ENCODE measurements around the gene UBE2E2.

UBE2E2 gene

DNA sequence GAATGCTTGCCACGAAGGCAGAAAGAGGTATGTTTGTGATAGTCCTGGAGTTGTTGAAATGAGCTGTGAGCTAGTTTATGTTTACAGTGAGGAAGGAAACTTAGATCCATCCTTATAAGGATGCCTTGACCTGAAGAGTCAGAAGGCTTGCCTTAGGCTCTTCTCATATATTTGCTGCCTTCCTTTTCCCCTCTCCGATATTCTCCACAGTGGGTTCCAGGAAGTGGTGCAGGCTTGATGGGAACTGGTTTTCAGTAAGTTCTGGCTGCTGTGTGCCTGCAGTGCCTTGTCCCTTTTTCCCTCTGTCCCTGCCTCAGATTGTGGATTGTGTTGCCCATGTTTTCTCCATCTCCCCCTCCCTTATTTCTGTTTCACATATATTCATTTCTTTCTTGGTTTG is 315.3 kb downstream of the UBE2E2 start:
- DNase-seq = no peak

GRCh38 chr3:23519314-23520208 is 316.4 kb downstream of the UBE2E2 start:
- DNase-seq = no peak

- DNase-seq = no peak
Measured at GRCh38 chr3:23527326-23527725, 324.2 kb downstream of the UBE2E2 start.

DNA sequence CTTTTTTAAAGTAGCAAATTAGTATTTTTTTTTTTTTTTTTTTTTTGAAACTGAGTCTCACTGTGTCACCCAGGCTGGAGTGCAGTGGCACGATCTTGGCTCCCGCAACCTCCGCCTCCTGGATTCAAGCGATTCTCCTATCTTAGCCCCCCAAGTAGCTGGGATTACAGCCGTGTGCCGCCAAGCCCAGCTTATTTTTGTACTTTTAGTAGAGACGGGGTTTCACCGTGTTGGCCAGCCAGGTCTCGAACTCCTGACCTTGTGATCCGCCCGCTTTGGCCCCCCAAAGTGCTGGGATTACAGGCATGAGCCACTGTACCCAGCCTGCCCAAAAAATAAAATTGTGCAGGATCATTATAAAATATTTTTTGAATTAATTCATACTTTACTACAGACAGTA is 330.5 kb downstream of the UBE2E2 start:
- no peak for DNase-seq

DNA sequence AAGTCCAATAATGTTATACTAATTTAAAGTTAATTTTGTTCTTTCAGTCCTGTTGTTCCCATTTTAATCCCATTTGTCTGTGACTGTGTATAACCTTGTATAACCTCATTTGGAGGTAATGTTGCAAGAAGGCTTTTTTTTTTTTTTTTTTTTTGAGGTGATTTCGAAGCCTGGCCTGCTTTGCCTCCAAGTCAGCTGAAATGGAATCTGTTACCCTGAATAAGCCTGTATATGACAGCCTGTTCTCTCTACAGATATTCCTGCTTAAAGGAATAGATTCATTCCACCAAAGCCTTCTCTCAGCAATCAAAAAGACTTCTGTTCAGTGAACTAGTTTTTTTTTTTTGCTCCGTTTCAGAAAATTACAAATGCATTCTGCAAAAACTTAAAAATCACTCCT is 330.9 kb downstream of the UBE2E2 start:
- DNase-seq = no peak

- DNase-seq = peak in 4 of 56 donors; percentile 1 to 2 (median 1)
Measured at GRCh38 chr3:23537101-23537551, 334.0 kb downstream of the UBE2E2 start.

GRCh38 chr3:23539185-23539584 is 336.1 kb downstream of the UBE2E2 start:
- no peak for DNase-seq

DNA sequence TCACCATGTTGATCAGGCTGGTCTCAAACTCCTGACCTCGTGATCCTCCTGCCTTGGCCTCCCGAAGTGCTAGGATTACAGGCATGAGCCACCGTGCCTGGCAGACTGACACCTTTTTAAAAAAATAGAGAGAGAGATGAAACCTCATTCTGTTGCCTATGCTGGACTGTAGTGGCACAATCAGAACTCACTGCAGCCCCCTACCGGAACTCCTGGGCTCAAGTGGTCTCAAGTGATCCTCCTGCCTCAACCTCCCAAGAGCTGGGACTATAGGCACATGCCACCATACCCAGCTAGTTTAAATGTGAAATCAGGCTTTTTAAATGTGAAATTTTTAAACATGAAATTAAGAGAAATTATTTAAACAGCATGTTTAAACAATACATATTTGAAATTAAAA is 337.5 kb downstream of the UBE2E2 start:
- no peak for DNase-seq

- DNase-seq = no peak
Measured at GRCh38 chr3:23542079-23542478, 339.0 kb downstream of the UBE2E2 start.

- DNase-seq = no peak
Measured at GRCh38 chr3:23546181-23546580, 343.1 kb downstream of the UBE2E2 start.

GRCh38 chr3:23547905-23548650 is 345.0 kb downstream of the UBE2E2 start:
- DNase-seq = no peak

GRCh38 chr3:23548706-23549105 is 345.6 kb downstream of the UBE2E2 start:
- DNase-seq = no peak

- DNase-seq = no peak
Measured at GRCh38 chr3:23549148-23549910, 346.2 kb downstream of the UBE2E2 start.

- DNase-seq = no peak
Measured at GRCh38 chr3:23550402-23550801, 347.3 kb downstream of the UBE2E2 start.

- DNase-seq = no peak
Measured at GRCh38 chr3:23552506-23552905, 349.4 kb downstream of the UBE2E2 start.

GRCh38 chr3:23553353-23553752 is 350.2 kb downstream of the UBE2E2 start:
- DNase-seq = no peak

DNA sequence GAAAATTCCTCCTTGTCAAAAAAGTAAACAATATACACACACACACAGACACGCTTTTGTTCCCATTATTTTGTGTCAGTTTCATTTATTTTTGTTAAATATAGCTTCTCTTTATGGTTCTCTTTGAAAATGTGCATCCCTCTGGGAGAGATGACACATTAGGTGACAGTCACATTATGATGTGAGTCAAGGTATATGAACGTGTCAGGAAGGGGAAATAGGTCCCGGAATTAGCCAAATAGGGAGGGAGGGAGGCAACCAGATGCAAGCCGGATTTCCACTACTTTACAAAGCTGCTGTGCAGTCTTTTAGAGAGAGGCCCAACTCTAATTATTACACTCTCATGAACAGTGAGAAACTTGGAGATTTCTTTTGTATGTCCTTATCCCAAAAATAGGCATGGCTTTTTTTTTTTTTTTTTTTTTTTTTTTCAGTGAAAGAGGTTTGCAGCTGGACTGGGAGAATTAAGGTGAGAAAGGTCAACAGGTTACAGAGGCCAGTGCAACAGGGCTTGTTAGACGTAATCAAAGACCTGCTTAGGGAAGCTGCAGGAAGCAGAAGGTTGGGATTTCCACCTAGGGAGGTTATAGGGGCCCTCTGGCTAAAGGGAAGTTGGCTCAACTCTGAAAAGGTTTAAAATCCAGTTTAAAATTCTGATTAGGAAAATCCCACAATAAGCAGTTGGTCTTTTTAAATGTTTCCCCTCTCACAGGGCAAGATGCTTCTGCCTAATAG is 362.1 kb downstream of the UBE2E2 start:
- DNase-seq = no peak

DNA sequence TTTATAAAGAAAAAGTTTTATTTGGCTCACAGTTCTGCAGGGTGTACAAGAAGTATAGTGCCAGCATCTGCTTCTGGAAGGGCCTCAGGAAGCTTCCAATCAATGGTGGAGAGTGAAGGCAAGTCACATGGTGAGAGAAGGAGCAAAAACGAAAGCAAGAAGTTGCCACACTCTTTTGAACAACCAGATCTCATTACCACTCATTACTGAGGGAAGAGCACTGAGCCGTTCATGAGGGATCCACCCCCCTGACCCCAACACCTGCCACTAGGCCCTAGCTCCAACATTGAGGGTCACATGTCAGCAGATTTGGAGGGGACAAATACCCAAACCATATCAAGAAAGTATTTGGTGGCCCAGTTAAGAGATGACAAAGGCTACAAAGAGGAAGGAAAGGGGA is 363.4 kb downstream of the UBE2E2 start:
- DNase-seq = no peak

- DNase-seq = no peak
Measured at GRCh38 chr3:23567917-23568316, 364.8 kb downstream of the UBE2E2 start.

GRCh38 chr3:23573827-23574226 is 370.7 kb downstream of the UBE2E2 start:
- DNase-seq = no peak

DNA sequence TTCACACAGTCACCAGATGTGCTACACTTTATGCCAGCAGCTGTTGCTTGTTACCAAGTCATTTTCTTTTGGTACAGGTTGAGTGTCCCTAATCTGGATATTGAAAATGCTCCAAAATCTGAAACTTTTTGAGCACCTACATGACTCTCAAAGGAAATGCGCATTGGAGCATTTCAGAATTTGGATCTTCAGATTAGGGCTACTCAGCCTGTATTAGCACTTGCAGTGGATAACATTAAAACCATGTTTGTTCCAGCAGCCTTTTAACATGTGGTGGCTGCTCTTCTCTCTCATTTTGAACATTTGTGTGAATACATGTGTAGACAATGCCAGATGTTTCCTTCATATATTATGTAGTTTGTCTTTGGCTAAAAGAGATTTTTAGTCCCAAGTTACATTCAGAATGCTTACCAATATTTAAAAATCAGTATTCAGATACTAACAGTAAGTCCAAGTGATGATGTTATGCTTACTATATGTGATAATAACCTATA is 371.7 kb downstream of the UBE2E2 start:
- DNase-seq = no peak

Measured in amygdala (tissue), 56 donors.